Upper lobe of left lung (tissue), 6 donors: ENCODE measurements around the gene PTPRH. TPM values are rescaled to one million over a fixed set of nuclear protein-coding genes. Genes with fewer than 3 reads are reported as not detected.

Experiments used
- ATAC-seq, 2 donors: fragments of 200-7000 bp; cut with Tn5 transposase; one replicate each; pipeline ENCODE4 v1.9.1; 2022; ENCODE audit warnings: mild to moderate bottlenecking in 2 of 2, moderate library complexity in 2 of 2; ENCODE audit not compliant: low FRiP score in 2 of 2
- DNase-seq, 2 donors: peaks; one replicate each; pipeline ENCODE4 v3.0.0-alpha.2; 2019 to 2020
- H3K27ac ChIP-seq, 4 donors: fragments of 200-600 bp; sonication (generic); one replicate each; pipeline ENCODE4 v1.5.1; 2016 to 2019
- H3K27me3 ChIP-seq, 4 donors: fragments of 200-600 bp; sonication (generic); one replicate each; pipeline ENCODE4 v1.5.1; 2017 to 2019
- H3K36me3 ChIP-seq, 4 donors: fragments of 200-600 bp; sonication (generic); one replicate each; pipeline ENCODE4 v1.5.1; 2016 to 2019
- H3K4me1 ChIP-seq, 4 donors: fragments of 200-600 bp; sonication (generic); one replicate each; pipeline ENCODE4 v1.5.1; 2018 to 2019
- H3K4me3 ChIP-seq, 4 donors: fragments of 200-600 bp; sonication (generic); one replicate each; pipeline ENCODE4 v1.5.1; 2017 to 2019; ENCODE audit warnings: mild to moderate bottlenecking in 2 of 4, moderate library complexity in 1 of 4
- H3K9me3 ChIP-seq, 4 donors: fragments of 200-600 bp; sonication (generic); one replicate each; pipeline ENCODE4 v1.5.1; 2018 to 2019
- EP300 ChIP-seq, 4 donors: sonication (generic); formaldehyde crosslinking; IDR thresholded peaks; one replicate each; pipeline ENCODE4 v1.5.1; 2017; ENCODE audit warnings: antibody characterized with exemption in 4 of 4, control low read depth in 2 of 4
- POLR2A ChIP-seq, 4 donors: fragments of 450-650 bp; IDR thresholded peaks; one replicate each; pipeline ENCODE4 v1.5.1; 2016 to 2017; ENCODE audit warnings: antibody characterized with exemption in 4 of 4, mild to moderate bottlenecking in 2 of 4
- POLR2AphosphoS5 ChIP-seq, 2 donors: sonication (generic); formaldehyde crosslinking; IDR thresholded peaks; one replicate each; pipeline ENCODE4 v1.5.1; 2017; ENCODE audit warnings: antibody characterized with exemption in 2 of 2
- WGBS, 2 donors: methylation state at CpG; one replicate each; pipeline ENCODE4 v1.1.5; 2017 to 2018; 5-methylcytosine and 5-hydroxymethylcytosine counted together
- total RNA-seq, 6 donors: library from RNA; depleted of rRNA in 4 of 6; stranded (reverse); fragments of >200 nt in 4 of 6; gene quantifications; one replicate each; pipeline versions ENCODE4 v1.1.0 to v1.2.1, GENCODE V29; 2016 to 2021
- TF ChIP-seq, protein P1 (sequence below), 6 experiments: fragments of 450-650 bp in 4 of 6; fragments of 200-600 bp in 2 of 6; sonication (generic) in 2 of 6; IDR thresholded peaks; one replicate each; pipeline ENCODE4 v1.5.1; 2016 to 2019; ENCODE audit warnings: antibody characterized with exemption in 6 of 6
- donor health status: DM: no; HTN: no; CAD: no; lungs with moderate emphysema.
- donor health status: DM: no; HTN: yes; CAD: no; lungs with severe emphysema.

PTPRH gene, protein sequence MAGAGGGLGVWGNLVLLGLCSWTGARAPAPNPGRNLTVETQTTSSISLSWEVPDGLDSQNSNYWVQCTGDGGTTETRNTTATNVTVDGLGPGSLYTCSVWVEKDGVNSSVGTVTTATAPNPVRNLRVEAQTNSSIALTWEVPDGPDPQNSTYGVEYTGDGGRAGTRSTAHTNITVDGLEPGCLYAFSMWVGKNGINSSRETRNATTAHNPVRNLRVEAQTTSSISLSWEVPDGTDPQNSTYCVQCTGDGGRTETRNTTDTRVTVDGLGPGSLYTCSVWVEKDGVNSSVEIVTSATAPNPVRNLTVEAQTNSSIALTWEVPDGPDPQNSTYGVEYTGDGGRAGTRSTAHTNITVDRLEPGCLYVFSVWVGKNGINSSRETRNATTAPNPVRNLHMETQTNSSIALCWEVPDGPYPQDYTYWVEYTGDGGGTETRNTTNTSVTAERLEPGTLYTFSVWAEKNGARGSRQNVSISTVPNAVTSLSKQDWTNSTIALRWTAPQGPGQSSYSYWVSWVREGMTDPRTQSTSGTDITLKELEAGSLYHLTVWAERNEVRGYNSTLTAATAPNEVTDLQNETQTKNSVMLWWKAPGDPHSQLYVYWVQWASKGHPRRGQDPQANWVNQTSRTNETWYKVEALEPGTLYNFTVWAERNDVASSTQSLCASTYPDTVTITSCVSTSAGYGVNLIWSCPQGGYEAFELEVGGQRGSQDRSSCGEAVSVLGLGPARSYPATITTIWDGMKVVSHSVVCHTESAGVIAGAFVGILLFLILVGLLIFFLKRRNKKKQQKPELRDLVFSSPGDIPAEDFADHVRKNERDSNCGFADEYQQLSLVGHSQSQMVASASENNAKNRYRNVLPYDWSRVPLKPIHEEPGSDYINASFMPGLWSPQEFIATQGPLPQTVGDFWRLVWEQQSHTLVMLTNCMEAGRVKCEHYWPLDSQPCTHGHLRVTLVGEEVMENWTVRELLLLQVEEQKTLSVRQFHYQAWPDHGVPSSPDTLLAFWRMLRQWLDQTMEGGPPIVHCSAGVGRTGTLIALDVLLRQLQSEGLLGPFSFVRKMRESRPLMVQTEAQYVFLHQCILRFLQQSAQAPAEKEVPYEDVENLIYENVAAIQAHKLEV
- 1 to 10 TPM in 1 of 6 donors, under 1 TPM in 4, not detected in 1; 0.30 to 3.1 (median 0.67) TPM for total RNA-seq

DNA sequence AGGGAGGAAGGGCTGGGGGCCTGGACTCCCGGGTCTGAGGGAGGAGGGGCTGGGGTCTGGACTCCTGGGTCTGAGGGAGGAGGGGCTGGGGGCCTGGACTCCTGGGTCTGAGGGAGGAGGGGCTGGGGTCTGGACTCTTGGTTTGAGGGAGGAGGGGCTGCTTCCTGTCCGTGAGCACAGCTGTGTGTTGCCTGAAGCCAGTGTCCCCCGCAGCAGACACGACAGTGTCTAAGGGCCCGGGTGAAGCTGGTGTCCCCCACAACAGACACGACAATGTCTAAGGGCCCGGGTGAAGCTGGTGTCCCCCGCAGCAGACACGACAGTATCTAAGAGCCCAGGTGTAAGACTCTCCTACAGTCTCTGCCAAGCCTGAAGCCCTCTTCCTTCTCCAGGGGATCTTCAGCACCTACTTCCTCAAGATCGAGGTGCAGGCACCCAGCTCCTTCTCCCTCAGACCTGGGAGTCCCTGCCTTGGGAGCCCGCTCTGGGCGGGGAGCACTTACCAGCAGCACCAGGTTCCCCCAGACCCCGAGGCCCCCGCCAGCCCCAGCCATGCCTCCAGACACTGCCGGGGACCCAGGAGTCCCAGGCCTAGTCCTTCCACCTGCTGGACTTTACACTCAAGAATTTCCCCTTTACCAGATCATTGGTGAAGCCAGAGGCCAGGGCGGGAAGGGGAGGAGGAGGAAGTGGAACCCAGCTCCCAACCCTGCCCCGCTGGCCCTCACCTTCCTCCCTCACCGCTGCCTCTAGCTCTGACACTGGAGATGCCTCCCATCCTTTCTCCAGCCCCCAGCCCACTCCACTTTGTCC lies at the start of gene PTPRH:
Gene PTPRH, minus strand, starts transcription at position 622 of the 813 bp plus-strand sequence. Its CDS starts 68 bp downstream, at position 554.
- peaks cover 0 to 6% (median 5%) of the 10 kb centered on the region in 4 donors for H3K4me1 ChIP-seq
- no peak within 1 kb of the TSS for H3K4me3 ChIP-seq
- H3K27ac ChIP-seq: no peak within 1 kb of the TSS
- peaks cover 0 to 13% (median 5%) of the 10 kb centered on the region in 4 donors for H3K9me3 ChIP-seq
- no peak for ATAC-seq
- 53 to 66% methylated on average over 10 to 17 of the region's 18 CpGs for whole genome bisulfite sequencing, 2 donors
- no peak for DNase-seq
- TF ChIP-seq POLR2A (IDR thresholded peaks at IDR 0.05) (no peak), EP300 (IDR thresholded peaks at IDR 0.05) (no peak), POLR2AphosphoS5 (IDR thresholded peaks at IDR 0.05) (no peak)
- TF ChIP-seq, protein P1, sequence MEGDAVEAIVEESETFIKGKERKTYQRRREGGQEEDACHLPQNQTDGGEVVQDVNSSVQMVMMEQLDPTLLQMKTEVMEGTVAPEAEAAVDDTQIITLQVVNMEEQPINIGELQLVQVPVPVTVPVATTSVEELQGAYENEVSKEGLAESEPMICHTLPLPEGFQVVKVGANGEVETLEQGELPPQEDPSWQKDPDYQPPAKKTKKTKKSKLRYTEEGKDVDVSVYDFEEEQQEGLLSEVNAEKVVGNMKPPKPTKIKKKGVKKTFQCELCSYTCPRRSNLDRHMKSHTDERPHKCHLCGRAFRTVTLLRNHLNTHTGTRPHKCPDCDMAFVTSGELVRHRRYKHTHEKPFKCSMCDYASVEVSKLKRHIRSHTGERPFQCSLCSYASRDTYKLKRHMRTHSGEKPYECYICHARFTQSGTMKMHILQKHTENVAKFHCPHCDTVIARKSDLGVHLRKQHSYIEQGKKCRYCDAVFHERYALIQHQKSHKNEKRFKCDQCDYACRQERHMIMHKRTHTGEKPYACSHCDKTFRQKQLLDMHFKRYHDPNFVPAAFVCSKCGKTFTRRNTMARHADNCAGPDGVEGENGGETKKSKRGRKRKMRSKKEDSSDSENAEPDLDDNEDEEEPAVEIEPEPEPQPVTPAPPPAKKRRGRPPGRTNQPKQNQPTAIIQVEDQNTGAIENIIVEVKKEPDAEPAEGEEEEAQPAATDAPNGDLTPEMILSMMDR (IDR thresholded peaks at IDR 0.05): no peak
- H3K36me3 ChIP-seq: no peaks in the 10 kb centered on the region
- H3K27me3 ChIP-seq: no peaks in the 10 kb centered on the region

DNA sequence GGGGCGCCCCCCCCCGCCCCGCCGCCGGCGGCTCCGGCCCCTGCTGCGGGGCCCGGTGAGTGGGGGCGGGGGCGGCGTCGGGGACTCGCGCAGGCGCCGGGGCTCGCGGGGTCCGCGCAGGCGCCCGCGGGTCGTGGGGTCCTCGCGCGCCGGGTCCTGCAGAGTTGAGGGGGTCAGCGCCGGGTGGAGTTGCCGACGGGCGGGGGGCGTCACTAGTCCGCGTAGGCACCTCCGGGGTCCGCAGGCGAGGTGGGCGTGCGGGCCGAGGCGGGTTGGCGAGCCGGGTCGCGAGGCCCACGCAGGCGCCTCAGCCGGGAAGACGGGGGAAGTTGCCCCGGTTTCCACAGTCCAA lies 49.2 kb upstream of the PTPRH start:
- DNase-seq (peak in 1 of 2 donors; percentile 91), ATAC-seq (peak in 1 of 2 donors; percentile 41)
- TF ChIP-seq POLR2AphosphoS5 (IDR thresholded peaks at IDR 0.05) (no peak), POLR2A (IDR thresholded peaks at IDR 0.05) (no peak)
- Histone ChIP-seq H3K4me3 (peak overlapping the region; percentile 92 to 98 (median 98)), H3K36me3 (peaks cover 0 to 5% (median 0%) of the 10 kb centered on the region in 4 donors), H3K4me1 (peaks cover 35 to 56% (median 41%) of the 10 kb centered on the region in 4 donors), H3K27ac (peak overlapping the region; percentile 90 to 95 (median 93)), H3K27me3 (no peaks in the 10 kb centered on the region), H3K9me3 (no peaks in the 10 kb centered on the region)
- 0% methylated on average over 30 of the region's 53 CpGs; no CpG with 5 or more reads in 1 of the 2 donors for WGBS, 2 donors

DNA sequence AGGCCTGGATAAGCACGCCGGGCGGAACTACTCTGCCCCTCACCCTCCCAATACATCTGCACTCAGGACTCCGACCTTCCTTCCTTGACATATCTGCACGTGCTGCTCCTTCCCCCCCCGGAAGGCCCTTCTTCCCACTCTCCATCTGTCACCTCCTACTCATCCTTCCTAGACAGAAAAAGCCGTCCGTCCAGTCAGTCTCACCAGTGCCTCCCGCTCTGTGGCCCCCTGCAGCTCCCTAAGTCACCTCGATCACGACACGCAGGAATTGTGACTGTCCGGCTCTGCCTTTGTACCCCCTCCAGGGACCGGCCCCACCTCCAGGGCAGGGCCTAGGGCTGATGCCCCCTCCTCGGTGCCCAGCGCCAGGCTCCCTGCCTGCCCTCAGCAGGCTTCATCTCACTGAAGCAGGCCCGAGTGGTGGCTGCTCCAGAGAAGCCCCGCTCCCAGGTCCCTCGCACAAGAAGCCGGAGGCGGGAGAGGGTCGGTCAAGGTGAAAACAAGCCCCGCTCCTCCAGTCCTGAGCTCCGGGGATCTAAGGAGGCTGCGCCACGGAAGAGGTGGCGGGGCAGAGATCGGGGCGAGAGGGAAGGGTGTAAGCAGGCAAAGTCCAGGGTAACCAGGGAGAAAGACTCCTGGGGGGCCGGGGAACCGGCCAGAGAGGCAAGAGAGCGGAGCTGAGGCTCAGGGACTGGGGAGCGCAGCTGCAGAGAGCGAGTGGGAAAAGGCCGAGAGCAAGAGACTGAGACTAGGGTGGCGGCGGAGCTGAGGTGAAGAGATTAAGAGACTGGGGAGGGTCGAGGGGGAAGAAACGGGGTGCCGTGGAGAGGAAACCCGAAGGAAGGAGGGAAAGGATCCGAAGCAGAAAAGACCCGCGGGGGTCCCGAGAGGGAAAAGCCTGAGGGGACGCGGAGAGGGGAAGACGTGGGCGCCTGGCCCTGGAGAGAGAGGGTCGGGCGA lies 48.4 kb upstream of the PTPRH start:
- no peaks in the 10 kb centered on the region for H3K27me3 ChIP-seq
- H3K9me3 ChIP-seq: no peaks in the 10 kb centered on the region
- TF ChIP-seq, protein P1 (IDR thresholded peaks at IDR 0.05): no peak
- TF ChIP-seq POLR2A (IDR thresholded peaks at IDR 0.05): no peak
- no peak for TF ChIP-seq EP300 (IDR thresholded peaks at IDR 0.05)
- TF ChIP-seq POLR2AphosphoS5 (IDR thresholded peaks at IDR 0.05): no peak
- no peak for ATAC-seq
- WGBS, 2 donors: 2% methylated on average over 44 to 51 of the region's 51 CpGs
- H3K4me1 ChIP-seq: peaks cover 42 to 61% (median 48%) of the 10 kb centered on the region in 4 donors
- H3K27ac ChIP-seq: peak overlapping the region; percentile 90 to 95 (median 93)
- DNase-seq: no peak
- peak overlapping the region; percentile 92 to 98 (median 98) for H3K4me3 ChIP-seq
- H3K36me3 ChIP-seq: peaks cover 0 to 5% (median 3%) of the 10 kb centered on the region in 4 donors
